GM19324 (cell line): Measurements from ENCODE around the gene SMAD4.
"Not testable (repeated sequence)": the region's sequence is repeated elsewhere in the genome, so short reads cannot be mapped to it uniquely, and the experiment has no call there.

Experiments used
- ATAC-seq: cut with Tn5 transposase; IDR thresholded peaks from one replicate; pipeline ENCODE4 v1.9.1; 2021; ENCODE audit warnings: mild to moderate bottlenecking, moderate library complexity; ENCODE audit not compliant: unreplicated experiment, low FRiP score

SMAD4 gene

GRCh38 chr18:51107598-51108305 is 77.7 kb downstream of the SMAD4 start:
- ATAC-seq, result no peak

- no peak for ATAC-seq
Observed at GRCh38 chr18:51108330-51108729, 78.3 kb downstream of the SMAD4 start.

- peak; percentile 67 for ATAC-seq
Observed at GRCh38 chr18:51110073-51110797, 80.2 kb downstream of the SMAD4 start.

DNA sequence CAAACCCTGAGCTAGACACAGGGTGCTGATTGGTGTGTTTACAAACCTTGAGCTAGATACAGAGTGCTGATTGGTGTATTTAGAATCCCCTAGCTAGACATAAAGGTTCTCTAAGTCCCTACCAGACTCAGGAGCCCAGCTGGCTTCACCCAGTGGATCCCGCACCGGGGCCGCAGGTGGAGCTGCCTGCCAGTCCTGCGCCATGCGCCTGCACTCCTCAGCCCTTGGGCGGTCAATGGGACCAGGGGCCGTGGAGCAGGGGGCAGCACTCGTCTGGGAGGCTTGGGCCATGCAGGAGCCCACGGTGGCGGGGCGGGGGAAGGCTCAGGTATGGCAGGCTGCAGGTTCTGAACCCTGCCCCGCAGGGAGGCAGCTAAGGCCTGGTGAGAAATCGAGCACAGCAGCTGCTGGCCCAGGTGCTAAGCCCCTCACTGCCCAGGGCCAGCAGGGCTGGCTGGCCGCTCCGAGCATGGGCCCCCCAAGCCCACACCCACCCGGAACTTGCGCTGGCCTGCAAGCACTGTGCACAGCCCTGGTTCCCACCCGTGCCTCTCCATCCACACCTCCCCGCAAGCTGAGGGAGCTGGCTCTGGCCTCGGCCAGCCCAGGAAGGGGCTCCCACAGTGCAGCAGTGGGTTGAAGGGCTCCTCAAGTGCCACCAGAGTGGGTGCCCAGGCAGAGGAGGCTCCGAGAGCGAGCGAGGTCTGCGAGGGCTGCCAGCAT is 81.8 kb downstream of the SMAD4 start:
- ATAC-seq, result not testable (repeated sequence)

GRCh38 chr18:51116996-51117395 is 87.0 kb downstream of the SMAD4 start:
- not testable (repeated sequence) for ATAC-seq

- not testable (repeated sequence) for ATAC-seq
Observed at GRCh38 chr18:51119561-51119960, 89.5 kb downstream of the SMAD4 start.

GRCh38 chr18:51119976-51120375 is 90.0 kb downstream of the SMAD4 start:
- ATAC-seq, result not testable (repeated sequence)

- no peak for ATAC-seq
Observed at GRCh38 chr18:51120809-51121596, 91.0 kb downstream of the SMAD4 start.

DNA sequence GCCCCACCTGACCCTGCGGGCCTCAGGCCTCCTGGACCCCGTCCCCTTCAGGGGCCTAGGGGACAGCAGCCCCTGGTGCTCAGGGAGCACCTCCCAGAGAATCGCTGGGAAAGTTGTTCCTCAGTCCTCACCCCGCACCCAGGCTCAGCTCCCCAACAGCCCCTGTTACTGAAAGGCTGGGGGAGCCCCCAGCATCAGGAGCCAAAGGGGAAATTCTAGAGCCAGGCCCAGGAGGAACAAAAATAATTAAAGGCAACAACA is 91.5 kb downstream of the SMAD4 start:
- no peak for ATAC-seq

DNA sequence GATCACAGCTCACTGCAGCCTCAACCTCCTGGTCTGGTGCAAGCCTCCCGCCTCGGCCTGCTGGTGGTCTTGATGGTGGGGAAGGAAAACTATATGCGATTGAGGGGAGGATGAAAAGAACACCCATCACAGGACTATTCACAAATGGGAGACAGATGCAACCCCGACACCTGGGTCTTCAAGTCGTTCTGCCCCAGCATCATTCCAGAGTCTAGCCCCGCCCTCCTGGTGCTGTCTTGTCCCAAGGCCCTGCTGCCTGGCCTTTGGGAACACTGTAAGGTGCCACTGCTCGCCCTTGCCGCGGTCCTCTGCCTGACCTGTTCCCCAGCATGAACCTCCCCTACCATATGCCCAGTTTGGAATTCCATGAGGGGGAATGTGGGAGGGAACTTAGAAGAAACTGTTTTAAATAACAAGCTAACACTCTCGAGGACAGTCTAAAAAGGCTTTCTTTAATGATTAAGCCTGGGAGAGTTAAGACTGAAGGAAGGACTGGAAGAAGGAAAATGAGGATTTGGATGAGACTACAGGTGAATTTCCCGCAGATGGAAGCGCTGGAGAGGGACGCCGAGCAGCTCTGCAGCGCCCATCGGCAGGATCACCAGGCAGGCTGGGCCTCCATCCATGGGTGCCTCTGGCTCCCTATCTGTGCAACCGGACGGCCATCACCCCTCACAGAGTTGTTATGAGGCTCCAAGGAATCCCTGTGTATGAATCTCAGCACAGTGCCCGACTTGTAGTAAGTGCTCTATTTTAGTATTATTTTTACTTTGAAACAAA is 92.4 kb downstream of the SMAD4 start:
- ATAC-seq, result no peak

GRCh38 chr18:51123046-51123395 is 93.0 kb downstream of the SMAD4 start:
- no peak for ATAC-seq

DNA sequence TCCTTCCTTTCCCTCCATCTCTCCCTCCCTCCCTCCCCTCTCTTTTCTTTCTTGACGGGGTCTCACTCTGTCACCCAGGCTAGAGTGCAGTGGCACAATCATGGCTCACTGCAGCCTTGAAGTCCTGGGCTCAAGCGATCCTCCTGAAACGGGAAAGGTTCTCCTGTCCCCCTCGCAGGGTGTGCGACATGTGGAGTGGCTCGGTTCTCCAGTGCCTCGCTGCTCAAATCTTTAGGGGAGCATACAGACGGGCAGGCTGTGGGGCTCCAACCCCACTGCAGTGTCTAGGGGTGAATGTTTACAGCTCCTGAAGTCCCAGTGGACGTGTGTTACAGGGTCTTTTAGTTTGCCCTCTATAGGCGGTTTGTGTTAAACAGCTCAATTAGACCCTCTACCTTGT is 93.5 kb downstream of the SMAD4 start:
- ATAC-seq, result no peak

GRCh38 chr18:51123936-51124486 is 94.0 kb downstream of the SMAD4 start:
- ATAC-seq, result no peak

- ATAC-seq, result no peak
Observed at GRCh38 chr18:51125976-51126375, 96.0 kb downstream of the SMAD4 start.

- ATAC-seq, result no peak
Observed at GRCh38 chr18:51127664-51128063, 97.7 kb downstream of the SMAD4 start.

DNA sequence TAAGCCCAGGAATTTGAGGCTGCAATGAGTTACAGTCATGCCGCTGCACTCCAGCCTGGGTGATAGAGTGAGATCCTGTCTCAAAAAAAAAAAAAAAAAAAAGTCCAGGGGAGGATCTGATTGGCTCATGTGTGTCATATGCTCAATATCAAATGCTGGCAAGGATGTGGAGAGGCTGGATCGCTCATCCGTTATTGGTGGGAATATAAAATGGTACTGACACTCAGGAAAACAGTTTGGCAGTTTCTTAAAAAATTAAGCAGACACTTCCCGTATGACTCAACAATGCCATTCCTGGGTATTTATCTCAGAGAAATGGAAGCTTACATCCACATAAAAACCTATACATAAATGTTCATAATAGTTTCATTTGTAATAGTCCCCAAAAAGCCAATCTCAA is 98.5 kb downstream of the SMAD4 start:
- no peak for ATAC-seq

DNA sequence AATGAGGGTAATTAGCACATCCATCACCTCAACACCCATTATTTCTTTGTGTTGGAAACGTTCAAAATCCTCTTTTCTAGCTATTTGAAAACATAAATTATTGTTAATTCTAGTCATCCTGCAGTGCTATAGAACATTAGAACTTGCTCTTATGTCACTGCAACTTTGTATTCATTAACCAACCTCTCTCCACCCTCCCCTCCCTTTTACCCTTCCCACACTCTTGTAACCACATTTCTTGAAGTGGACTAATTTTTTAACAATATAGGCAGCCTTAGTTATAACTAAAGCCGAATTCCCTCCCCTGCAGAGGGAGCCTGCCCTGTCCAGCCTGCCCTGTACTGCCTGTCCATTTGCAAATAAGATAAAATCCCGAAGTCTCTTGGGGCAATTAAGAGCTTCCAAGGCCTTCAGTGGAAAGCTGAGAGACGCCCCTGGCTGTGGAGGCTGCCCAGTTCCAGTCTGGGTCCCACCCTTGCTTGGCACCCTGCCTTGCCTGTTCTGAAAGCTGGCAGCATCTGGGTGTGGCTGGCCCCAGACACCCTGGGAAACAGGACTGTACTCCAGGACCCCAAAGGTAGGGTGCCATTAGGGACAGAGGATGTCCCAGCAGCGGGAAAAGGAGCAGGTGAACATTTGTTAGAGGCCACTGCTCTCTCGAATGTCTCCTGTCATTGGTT is 102.4 kb downstream of the SMAD4 start:
- ATAC-seq, result no peak

GRCh38 chr18:51133580-51134160 is 103.7 kb downstream of the SMAD4 start:
- no peak for ATAC-seq
